Activated CD4-positive, alpha-beta T cell treated with anti-CD3 and anti-CD28 coated beads, Interleukin-2, amount 50 U/mL, for 4 hours (primary cell): ENCODE results near the gene PRDM15.
A peak's percentile ranks its signal among the peaks of the same experiment; 100 is the strongest.

ENCODE experiments used
- DNase-seq, 2 experiments: peaks; one replicate each; pipeline ENCODE4 v3.0.0-alpha.2; 2020

PRDM15 gene

GRCh38 chr21:41885341-41886024 is 6.3 kb upstream of the PRDM15 start:
- DNase-seq: no peak

- DNase-seq: no peak
Measured at GRCh38 chr21:41884501-41885030, 5.4 kb upstream of the PRDM15 start.

- no peak for DNase-seq
Measured at GRCh38 chr21:41883582-41883981, 4.4 kb upstream of the PRDM15 start.

- DNase-seq: no peak
Measured at GRCh38 chr21:41881051-41881450, 1.9 kb upstream of the PRDM15 start.

- DNase-seq: no peak
Measured at GRCh38 chr21:41880153-41880552, 1.0 kb upstream of the PRDM15 start.

GRCh38 chr21:41878831-41879189 is 334 bp downstream of the PRDM15 start:
- peak; percentile 74 for DNase-seq

GRCh38 chr21:41877901-41878830 is 978 bp downstream of the PRDM15 start:
- DNase-seq: peak; percentile 26

- no peak for DNase-seq
Measured at GRCh38 chr21:41876928-41877652, 2.1 kb downstream of the PRDM15 start.

- no peak for DNase-seq
Measured at GRCh38 chr21:41876396-41876795, 2.7 kb downstream of the PRDM15 start.

GRCh38 chr21:41875086-41875485 is 4.1 kb downstream of the PRDM15 start:
- no peak for DNase-seq

- no peak for DNase-seq
Measured at GRCh38 chr21:41874611-41875010, 4.5 kb downstream of the PRDM15 start.

GRCh38 chr21:41873426-41873825 is 5.7 kb downstream of the PRDM15 start:
- no peak for DNase-seq

- DNase-seq: no peak
Measured at GRCh38 chr21:41873005-41873404, 6.1 kb downstream of the PRDM15 start.

GRCh38 chr21:41871293-41872030 is 7.7 kb downstream of the PRDM15 start:
- no peak for DNase-seq

- DNase-seq: no peak
Measured at GRCh38 chr21:41869771-41870170, 9.4 kb downstream of the PRDM15 start.

- DNase-seq: no peak
Measured at GRCh38 chr21:41868062-41868710, 11.0 kb downstream of the PRDM15 start.

GRCh38 chr21:41867313-41867712 is 11.8 kb downstream of the PRDM15 start:
- DNase-seq: no peak

GRCh38 chr21:41866274-41866809 is 12.8 kb downstream of the PRDM15 start:
- no peak for DNase-seq

GRCh38 chr21:41865002-41865777 is 14.0 kb downstream of the PRDM15 start:
- DNase-seq: no peak

- DNase-seq: no peak
Measured at GRCh38 chr21:41864311-41865001, 14.7 kb downstream of the PRDM15 start.
